Dedifferentiated amniotic fluid mesenchymal stem cell (primary cell): ENCODE results near the gene PDLIM7.
"Not testable (repeated sequence)": the region's sequence is repeated elsewhere in the genome, so short reads cannot be mapped to it uniquely, and the experiment has no call there.

Experiments
- DNase-seq: peaks from one replicate; pipeline ENCODE4 v3.0.0-alpha.2; 2016; ENCODE audit errors: extremely low spot score

Gene PDLIM7, protein sequence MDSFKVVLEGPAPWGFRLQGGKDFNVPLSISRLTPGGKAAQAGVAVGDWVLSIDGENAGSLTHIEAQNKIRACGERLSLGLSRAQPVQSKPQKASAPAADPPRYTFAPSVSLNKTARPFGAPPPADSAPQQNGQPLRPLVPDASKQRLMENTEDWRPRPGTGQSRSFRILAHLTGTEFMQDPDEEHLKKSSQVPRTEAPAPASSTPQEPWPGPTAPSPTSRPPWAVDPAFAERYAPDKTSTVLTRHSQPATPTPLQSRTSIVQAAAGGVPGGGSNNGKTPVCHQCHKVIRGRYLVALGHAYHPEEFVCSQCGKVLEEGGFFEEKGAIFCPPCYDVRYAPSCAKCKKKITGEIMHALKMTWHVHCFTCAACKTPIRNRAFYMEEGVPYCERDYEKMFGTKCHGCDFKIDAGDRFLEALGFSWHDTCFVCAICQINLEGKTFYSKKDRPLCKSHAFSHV

GRCh38 chr5:177497292-177498012 lies at the start of gene PDLIM7:
Gene PDLIM7, minus strand, starts transcription at chr5:177497604. Its CDS starts 1,092 bp downstream, at chr5:177496512.
- peak; percentile 94 for DNase-seq

DNA sequence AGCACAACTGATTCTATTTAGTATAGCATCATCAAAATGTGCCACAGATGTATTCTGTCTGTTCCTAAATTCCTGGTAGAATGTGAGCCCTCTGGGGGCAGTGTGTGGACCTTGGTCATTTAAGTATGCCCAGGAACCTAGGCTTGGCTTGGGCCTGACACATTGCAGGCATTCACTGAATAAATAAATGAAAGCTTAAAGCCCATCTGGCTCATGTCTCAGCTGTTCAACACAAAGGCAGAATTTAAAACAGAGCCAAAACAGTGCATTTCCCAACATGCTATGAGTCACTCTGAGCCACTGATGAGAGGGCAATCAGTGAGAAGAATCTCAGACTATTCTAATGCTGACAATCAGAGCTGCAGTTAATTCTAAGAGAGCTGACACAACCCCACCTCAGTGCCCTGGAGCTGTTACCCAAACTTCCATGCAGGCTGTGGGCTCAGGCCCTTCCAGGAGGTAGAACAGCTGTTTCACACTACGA lies 48.9 kb upstream of the PDLIM7 start:
- DNase-seq, result peak; percentile 98

DNA sequence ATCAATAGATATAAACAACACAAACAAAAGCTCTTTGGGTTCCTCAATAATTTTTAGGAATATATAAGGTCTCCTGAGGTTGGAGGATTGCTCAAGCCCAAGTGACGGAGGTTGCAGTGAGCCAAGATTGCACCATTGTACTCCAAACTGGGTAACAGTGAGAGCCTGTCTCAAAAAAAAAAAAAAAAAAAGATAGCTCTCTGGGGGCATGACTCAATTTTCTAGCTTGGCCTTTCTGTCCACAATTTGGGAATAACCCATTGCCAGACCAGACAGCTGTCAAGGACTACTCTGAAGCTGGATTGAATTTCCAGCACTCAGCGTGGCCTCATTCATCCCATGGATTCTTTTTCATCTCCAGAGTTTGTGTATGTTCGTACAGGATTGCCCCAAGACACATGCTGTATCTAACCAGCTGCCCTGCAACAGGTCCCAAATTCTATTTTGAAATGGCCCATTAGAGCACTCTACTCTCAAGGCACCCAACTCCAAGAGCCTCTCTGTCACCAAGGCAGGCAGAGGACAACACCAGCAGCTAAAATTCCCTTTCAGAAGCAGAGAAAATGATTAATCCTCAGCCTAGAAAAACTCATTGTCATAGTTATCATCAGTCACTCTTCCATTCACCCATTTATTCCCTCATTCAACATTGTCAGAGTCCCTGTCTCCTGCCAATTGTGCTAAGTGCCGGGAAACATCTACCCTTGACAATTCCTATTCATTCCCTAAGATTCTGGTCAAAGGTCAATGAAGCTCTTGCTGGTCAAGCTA lies 48.3 kb upstream of the PDLIM7 start:
- peak; percentile 86 for DNase-seq

DNA sequence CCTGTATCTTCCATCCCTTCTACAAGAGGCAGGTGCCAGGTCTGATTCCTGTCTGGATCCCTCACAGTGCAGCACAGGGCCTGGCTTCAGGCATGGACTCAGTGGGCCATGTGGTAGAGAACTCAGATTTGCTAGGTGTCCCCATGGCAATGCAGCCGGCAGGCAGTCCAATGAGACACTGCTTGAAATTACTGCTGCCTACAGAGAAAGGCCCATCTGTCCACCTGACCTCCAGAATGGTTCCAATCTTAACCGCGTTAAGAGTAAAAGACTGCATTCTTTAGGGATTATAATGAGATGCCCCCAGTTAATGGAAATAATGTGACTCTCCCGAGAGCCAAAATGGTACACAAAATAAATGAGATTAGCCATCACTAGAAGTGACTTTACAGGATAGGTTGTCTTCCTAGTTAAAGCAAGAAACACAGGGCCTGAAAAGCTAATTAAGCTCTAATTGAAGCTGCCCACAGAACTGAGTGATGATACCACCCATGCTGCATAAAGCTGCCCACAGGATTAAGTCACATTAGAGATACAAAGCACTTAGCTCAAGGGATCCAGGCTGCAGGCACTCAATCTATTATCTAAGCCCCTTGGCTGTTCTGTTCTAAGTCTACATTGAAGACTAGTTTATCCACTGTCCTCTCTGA lies 45.5 kb upstream of the PDLIM7 start:
- DNase-seq, result no peak

DNA sequence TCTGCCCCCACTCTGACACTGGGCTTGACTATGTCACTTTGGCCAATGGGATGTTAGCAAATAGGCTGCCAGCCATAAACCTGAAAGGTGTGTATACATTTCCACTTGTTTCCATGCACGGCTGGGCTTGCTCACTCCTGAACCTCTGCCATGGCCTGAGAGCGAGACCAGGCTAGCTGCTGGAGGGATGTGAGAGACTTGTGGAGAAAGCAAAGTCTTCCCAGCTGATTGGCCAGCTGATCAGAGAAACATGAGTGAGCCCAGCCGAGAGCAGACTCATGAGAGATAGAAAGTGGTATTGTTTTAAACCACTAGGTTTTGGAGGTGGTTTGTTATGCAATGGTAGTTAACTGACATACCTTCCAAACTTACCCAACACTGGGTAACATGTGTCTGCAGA lies 43.0 kb upstream of the PDLIM7 start:
- DNase-seq, result no peak

DNA sequence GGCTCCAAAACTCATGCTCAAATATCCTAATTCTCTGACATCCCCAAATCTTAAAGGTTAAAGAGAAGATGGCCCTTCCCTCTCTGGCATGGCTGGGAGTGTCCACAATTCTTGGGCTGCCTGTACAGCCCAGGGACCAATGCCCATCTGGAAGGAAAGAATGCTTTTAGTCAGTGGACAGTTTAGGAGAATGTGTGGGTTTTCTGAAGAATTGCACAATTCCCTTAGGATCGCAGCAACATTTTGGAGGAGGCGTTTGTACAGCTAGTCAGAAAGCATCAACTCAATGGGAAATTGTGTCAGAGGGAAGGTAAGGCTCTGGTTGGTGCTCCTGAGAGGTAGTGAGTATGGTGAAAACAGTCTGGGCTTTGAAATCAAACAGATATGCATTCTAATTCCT lies 42.0 kb upstream of the PDLIM7 start:
- DNase-seq, result peak; percentile 61

DNA sequence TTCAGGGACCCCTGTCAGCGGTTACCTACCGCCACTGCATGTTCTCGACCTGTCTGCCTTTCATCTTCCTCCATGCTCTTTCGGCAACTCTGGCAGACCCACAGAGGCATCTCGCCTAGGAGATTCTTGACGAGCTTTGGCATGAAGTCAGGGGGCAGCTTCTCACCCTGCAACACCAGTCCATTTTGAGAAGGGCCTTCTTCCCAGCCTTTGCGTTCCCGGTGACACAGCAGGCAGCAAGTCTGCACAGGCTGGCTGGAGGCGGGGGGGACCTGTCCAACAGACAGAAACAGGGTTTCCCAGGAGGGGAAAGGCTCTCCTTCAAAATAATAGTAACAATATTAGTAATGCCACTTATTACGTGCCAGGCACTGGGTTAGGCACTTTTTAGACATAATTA lies 41.5 kb upstream of the PDLIM7 start:
- DNase-seq, result no peak

GRCh38 chr5:177537389-177538361 lies 40.3 kb upstream of the PDLIM7 start:
- DNase-seq, result peak; percentile 66

- DNase-seq, result no peak
These were observed 39.0 kb upstream of the PDLIM7 start for GRCh38 chr5:177536386-177536785.

DNA sequence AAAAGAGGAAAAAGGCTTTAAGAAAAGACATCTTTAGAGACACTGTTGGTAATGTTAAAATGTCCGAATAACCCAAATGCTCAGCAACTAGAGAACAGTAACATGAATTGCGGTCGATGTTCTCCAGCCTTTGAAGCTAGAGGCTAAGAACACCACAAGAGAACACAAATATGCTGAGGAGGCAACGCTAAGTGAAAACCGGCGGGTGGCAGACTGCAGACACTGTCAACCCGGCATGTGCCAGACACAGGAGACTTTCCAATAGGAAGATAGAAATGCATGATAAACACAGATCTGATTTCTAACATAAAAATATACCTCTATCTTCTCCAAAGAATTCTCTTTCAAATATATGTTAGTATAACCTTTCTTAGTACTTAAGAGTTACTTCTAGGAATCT lies 37.7 kb upstream of the PDLIM7 start:
- DNase-seq, result no peak

DNA sequence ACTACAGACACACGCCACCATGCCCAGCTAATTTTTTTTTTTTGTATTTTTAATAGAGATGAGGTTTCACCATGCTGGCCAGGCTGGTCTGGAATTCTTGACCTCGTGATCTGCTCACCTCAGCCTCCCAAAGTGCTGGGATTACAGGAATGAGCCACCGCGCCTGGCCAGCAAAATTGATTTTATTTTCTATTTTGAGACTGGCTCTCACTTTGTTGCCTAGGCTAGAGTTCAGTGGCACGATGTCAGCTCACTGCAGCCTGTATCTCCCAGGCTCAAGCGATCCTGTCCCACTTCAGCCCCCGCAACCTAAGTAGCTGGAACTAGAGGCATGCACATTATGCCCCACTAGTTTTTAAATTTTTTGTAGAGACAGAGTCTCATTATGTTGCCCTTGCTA lies 37.0 kb upstream of the PDLIM7 start:
- DNase-seq, result not testable (repeated sequence)

- DNase-seq, result no peak
These were observed 34.0 kb upstream of the PDLIM7 start for GRCh38 chr5:177531209-177531940.

DNA sequence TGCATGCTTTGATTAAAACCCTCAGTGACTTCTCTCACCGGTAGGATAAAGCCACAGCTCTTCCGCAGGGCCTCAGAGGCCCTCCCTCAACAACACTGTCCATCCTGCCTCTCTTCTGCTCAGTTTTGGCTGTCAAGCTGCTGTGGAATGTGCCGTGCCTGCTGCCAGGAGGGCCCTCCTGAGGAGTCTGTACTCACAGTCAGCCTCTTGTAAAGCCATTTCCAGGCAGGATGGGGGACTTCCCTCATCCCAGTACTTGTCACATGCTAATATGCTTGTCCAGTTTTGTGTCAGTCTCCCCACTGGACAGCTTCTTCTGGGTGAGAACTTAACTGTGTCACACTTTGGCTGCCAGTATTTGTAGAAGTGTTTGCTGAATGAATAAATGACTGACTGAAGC lies 33.2 kb upstream of the PDLIM7 start:
- no peak for DNase-seq

- no peak for DNase-seq
These were observed 32.1 kb upstream of the PDLIM7 start for GRCh38 chr5:177529247-177530203.

DNA sequence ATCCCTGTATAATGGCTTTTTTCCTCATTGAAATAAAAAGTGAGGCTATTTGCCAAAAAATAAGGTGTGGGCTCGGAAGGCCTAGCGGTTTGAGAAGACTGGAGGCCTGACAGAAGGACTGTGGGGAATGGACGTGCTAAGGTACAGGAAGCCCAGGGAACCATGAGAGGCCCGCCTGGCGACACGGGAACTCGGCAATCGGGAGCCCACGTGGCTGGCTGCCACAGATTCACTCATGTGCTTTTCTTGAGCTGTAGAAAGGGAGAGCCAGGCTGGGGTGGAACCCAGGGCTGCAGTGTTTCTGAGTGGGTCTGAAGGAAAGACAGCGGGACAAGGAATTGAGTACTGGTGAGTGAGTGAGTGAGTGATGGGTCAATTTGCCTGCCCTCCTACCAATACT lies 31.2 kb upstream of the PDLIM7 start:
- DNase-seq, result no peak

- no peak for DNase-seq
These were observed 30.2 kb upstream of the PDLIM7 start for GRCh38 chr5:177527595-177527994.

DNA sequence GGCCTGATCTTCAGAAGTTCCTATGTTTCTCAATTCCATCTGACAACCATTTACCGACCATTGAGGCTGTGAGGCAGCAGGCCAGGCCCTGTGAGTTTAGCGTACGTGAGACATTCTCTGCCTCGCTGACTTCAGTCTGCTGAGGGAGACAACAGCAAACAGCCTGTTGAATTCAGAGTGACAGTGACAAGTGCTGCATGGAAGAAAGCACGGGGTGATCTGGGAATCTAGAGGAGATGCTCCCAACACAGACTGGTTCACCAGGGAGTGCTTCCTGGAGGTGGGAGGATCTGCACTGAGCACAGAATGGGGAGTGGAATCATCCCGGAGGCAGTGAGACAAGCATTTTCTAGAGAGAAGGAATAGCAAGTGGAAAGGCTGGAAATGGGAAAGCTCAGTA lies 29.4 kb upstream of the PDLIM7 start:
- DNase-seq, result no peak

- no peak for DNase-seq
These were observed 28.8 kb upstream of the PDLIM7 start for GRCh38 chr5:177526191-177526590.
